OCI-LY1 (cell line): ENCODE data around the gene ZNF473.
"Not testable (repeated sequence)": the region's sequence is repeated elsewhere in the genome, so short reads cannot be mapped to it uniquely, and the experiment has no call there.

Experiments
- H2AFZ ChIP-seq: fragments of 200-600 bp; sonication (generic), shearing (Covaris generic); 2 replicates; pipeline ENCODE4 v1.6.0; 2014; ENCODE audit warnings: antibody characterized with exemption, mild to moderate bottlenecking, low read length
- H3F3A ChIP-seq: fragments of 200-600 bp; sonication (generic), shearing (Covaris generic); 2 replicates; pipeline ENCODE4 v1.6.0; 2014; ENCODE audit warnings: mild to moderate bottlenecking, antibody characterized with exemption, low read length, moderate library complexity; ENCODE audit not compliant: insufficient read depth
- H3K27ac ChIP-seq: fragments of 200-600 bp; sonication (generic); 2 replicates; pipeline ENCODE4 v1.5.1; 2014; ENCODE audit warnings: low read length, mixed run types, mild to moderate bottlenecking, low read depth; ENCODE audit not compliant: poor library complexity, severe bottlenecking
- H3K27me3 ChIP-seq: fragments of 200-600 bp; sonication (generic); 2 replicates; pipeline ENCODE4 v1.6.0; 2014; ENCODE audit warnings: antibody characterized with exemption, mild to moderate bottlenecking, low read length, moderate library complexity; ENCODE audit not compliant: insufficient read depth
- H3K36me3 ChIP-seq: fragments of 200-600 bp; sonication (generic); 2 replicates; pipeline ENCODE4 v1.6.1; 2014; ENCODE audit warnings: mild to moderate bottlenecking, antibody characterized with exemption, low read length, moderate library complexity, mixed read lengths; ENCODE audit not compliant: insufficient read depth
- H3K4me1 ChIP-seq: fragments of 200-600 bp; sonication (generic); 2 replicates; pipeline ENCODE4 v1.5.1; 2014; ENCODE audit warnings: mild to moderate bottlenecking, low read length, moderate library complexity; ENCODE audit not compliant: insufficient read depth, severe bottlenecking
- H3K4me2 ChIP-seq: fragments of 200-600 bp; sonication (generic), shearing (Covaris generic); 2 replicates; pipeline ENCODE4 v1.6.1; 2014; ENCODE audit warnings: low read length
- H3K4me3 ChIP-seq: fragments of 200-600 bp; sonication (generic); 2 replicates; pipeline ENCODE4 v1.5.1; 2014; ENCODE audit warnings: low read length, low read depth, mild to moderate bottlenecking, mixed read lengths; ENCODE audit not compliant: poor library complexity, severe bottlenecking
- H3K79me2 ChIP-seq: fragments of 200-600 bp; shearing (Covaris generic); 2 replicates; pipeline ENCODE4 v1.6.1; 2016; ENCODE audit warnings: mixed run types, low read length, mixed read lengths; ENCODE audit not compliant: insufficient read depth
- H3K9ac ChIP-seq: fragments of 200-600 bp; sonication (generic), shearing (Covaris generic); 2 replicates; pipeline ENCODE4 v1.6.1; 2014; ENCODE audit warnings: mild to moderate bottlenecking, low read length, mixed read lengths
- H3K9me2 ChIP-seq: fragments of 200-600 bp; sonication (generic), shearing (Covaris generic); 2 replicates; pipeline ENCODE4 v1.6.1; 2014; ENCODE audit warnings: low read depth, mild to moderate bottlenecking, low read length, mixed read lengths
- H3K9me3 ChIP-seq: fragments of 200-600 bp; shearing (Covaris generic); 2 replicates; pipeline ENCODE4 v1.6.1; 2014; ENCODE audit warnings: low read length, mixed read lengths
- H4K20me1 ChIP-seq: fragments of 200-600 bp; sonication (generic), shearing (Covaris generic); 2 replicates; pipeline ENCODE4 v1.6.0; 2016; ENCODE audit warnings: mild to moderate bottlenecking, low read length; ENCODE audit not compliant: insufficient read depth
- CTCF ChIP-seq: fragments of 200-600 bp; sonication (generic), shearing (Covaris generic); IDR thresholded peaks from 2 replicates; pipeline ENCODE4 v1.5.1; 2017; ENCODE audit warnings: mild to moderate bottlenecking, antibody characterized with exemption, low read length, moderate library complexity, mixed read lengths
- EZH2 ChIP-seq: fragments of 200-600 bp; sonication (generic), shearing (Covaris generic); IDR thresholded peaks from 2 replicates; pipeline ENCODE4 v1.8.0; 2017; ENCODE audit warnings: borderline replicate concordance, mixed run types, mild to moderate bottlenecking, antibody characterized with exemption, low read length, moderate library complexity, mixed read lengths

The ZNF473 gene

DNA sequence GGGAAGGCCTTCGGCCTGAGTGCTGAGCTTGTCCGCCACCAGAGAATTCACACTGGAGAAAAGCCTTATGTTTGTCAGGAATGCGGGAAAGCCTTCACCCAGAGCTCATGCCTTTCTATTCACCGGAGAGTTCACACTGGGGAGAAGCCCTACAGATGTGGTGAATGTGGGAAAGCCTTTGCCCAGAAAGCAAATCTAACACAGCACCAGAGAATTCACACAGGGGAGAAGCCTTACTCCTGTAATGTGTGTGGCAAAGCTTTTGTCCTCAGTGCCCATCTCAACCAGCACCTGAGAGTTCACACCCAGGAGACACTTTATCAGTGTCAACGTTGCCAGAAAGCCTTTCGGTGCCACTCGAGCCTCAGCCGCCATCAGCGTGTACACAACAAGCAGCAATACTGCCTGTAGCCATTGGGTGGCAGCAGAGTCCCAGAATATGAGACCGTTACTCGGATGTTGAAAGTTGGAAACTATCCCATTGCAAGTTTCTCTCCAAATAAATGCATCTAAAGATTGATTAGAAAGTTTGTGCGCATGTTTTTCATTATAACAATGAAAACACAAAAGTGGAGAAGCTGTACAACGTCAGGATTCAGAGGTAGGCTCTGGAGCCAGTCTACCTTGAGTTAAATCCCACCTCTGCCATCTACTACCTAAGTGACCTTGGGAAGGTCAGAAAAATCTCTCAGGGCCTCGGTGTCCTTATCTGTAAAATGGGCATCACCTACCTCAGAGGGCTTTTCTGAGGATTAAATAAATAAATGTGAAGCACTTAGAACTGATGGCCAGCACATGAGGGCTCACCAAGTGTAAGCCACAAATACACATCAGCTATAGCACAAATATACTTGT, 21.1 kb downstream of the ZNF473 start:
- Histone ChIP-seq H3K36me3 (peaks cover 66% of the 10 kb centered on the region), H4K20me1 (no peaks in the 10 kb centered on the region), H3K27ac (no peak overlapping the region)

GRCh38 chr19:50047671-50048070, 21.9 kb downstream of the ZNF473 start:
- Histone ChIP-seq H3F3A (no peaks in the 10 kb centered on the region), H3K9me3 (peaks cover 33% of the 10 kb centered on the region), H3K79me2 (no peaks in the 10 kb centered on the region), H3K4me1 (peaks cover 6% of the 10 kb centered on the region), H3K9ac (no peak overlapping the region), H2AFZ (no peak overlapping the region), H3K4me2 (no peak overlapping the region), H3K9me2 (no peaks in the 10 kb centered on the region), H4K20me1 (no peaks in the 10 kb centered on the region), H3K4me3 (no peak overlapping the region), H3K27me3 (no peaks in the 10 kb centered on the region), H3K36me3 (peaks cover 58% of the 10 kb centered on the region), H3K27ac (no peak overlapping the region)
- TF ChIP-seq CTCF (no peak), EZH2 (no peak)

More for the DNA sequence above, 21.1 kb downstream of the ZNF473 start:
- no peaks in the 10 kb centered on the region for H3K27me3 ChIP-seq
- H3K4me1 ChIP-seq = peaks cover 6% of the 10 kb centered on the region
- H3K9me2 ChIP-seq = no peaks in the 10 kb centered on the region
- no peak overlapping the region for H3K4me3 ChIP-seq
- no peak overlapping the region for H2AFZ ChIP-seq
- H3K79me2 ChIP-seq = no peaks in the 10 kb centered on the region
- TF ChIP-seq CTCF = peak; percentile 69
- no peak for TF ChIP-seq EZH2
- H3K9ac ChIP-seq = no peak overlapping the region
- H3K9me3 ChIP-seq = peaks cover 33% of the 10 kb centered on the region
- no peak overlapping the region for H3K4me2 ChIP-seq
- no peaks in the 10 kb centered on the region for H3F3A ChIP-seq

GRCh38 chr19:50050406-50051227, 24.8 kb downstream of the ZNF473 start:
- H3K4me3 ChIP-seq = peak overlapping the region; percentile 47

GRCh38 chr19:50051228-50051895, 25.6 kb downstream of the ZNF473 start:
- not testable (repeated sequence) for H2AFZ ChIP-seq, H3K9me2 ChIP-seq, H4K20me1 ChIP-seq, H3K27me3 ChIP-seq, H3K4me3 ChIP-seq, H3K27ac ChIP-seq, H3K4me1 ChIP-seq, H3K79me2 ChIP-seq, H3K9ac ChIP-seq, H3F3A ChIP-seq, H3K9me3 ChIP-seq
- Histone ChIP-seq H3K4me2 (0 out of 2 replicates have a peak overlapping the region, but pooled peaks have one; percentile 59), H3K36me3 (peaks cover 23% of the 10 kb centered on the region)

More at GRCh38 chr19:50050406-50051227, 24.8 kb downstream of the ZNF473 start:
- no peak overlapping the region for H3K27ac ChIP-seq
- H3F3A ChIP-seq = no peaks in the 10 kb centered on the region
- peaks cover 16% of the 10 kb centered on the region for H3K9me3 ChIP-seq
- H3K79me2 ChIP-seq = no peaks in the 10 kb centered on the region
- no peaks in the 10 kb centered on the region for H4K20me1 ChIP-seq
- H3K9me2 ChIP-seq = no peaks in the 10 kb centered on the region
- peak overlapping the region; percentile 59 for H3K4me2 ChIP-seq
- H3K4me1 ChIP-seq = peaks cover 6% of the 10 kb centered on the region
- no peaks in the 10 kb centered on the region for H3K27me3 ChIP-seq
- H2AFZ ChIP-seq = no peak overlapping the region
- TF ChIP-seq EZH2 (no peak), CTCF (no peak)
- peaks cover 30% of the 10 kb centered on the region for H3K36me3 ChIP-seq
- no peak overlapping the region for H3K9ac ChIP-seq
